GM12878 (cell line): ENCODE measurements around the gene ATP5PD. TPM values are rescaled to one million over a fixed set of nuclear protein-coding genes. Genes with fewer than 3 reads are reported as not detected.

Experiments
- ATF2 ChIP-seq: IDR thresholded peaks from 2 replicates; pipeline ENCODE4 v1.6.1; 2012; ENCODE audit warnings: low read length, inconsistent platforms
- CEBPZ ChIP-seq: fragments of 150-350 bp; IDR thresholded peaks from 2 replicates; pipeline ENCODE4 v1.6.1; 2016; ENCODE audit warnings: low read depth, low read length
- CREB1 ChIP-seq: IDR thresholded peaks from 2 replicates; pipeline ENCODE4 v1.6.1; 2012; ENCODE audit warnings: low read depth, mild to moderate bottlenecking, inconsistent platforms
- ESRRA ChIP-seq: IDR thresholded peaks from 2 replicates; pipeline ENCODE4 v1.6.1; 2012; ENCODE audit warnings: mild to moderate bottlenecking, low read length, improper control_type of control experiment
- EZH2 ChIP-seq: IDR thresholded peaks from 2 replicates; pipeline ENCODE4 v1.6.1; 2012; ENCODE audit warnings: low read depth, mild to moderate bottlenecking, control low read depth, inconsistent platforms, low read length, borderline replicate concordance; ENCODE audit not compliant: control insufficient read depth
- FOXK2 ChIP-seq: fragments of 450-650 bp; IDR thresholded peaks from 2 replicates; pipeline ENCODE4 v1.6.1; 2017; ENCODE audit warnings: mild to moderate bottlenecking, moderate library complexity
- IKZF2 ChIP-seq, 2 experiments: fragments of 450-650 bp; IDR thresholded peaks; 2 replicates each; pipeline ENCODE4 v1.6.1; 2017; ENCODE audit warnings: mild to moderate bottlenecking in 2 of 2, moderate library complexity in 2 of 2
- KAT2A ChIP-seq: conservative IDR thresholded peaks from 2 replicates; pipeline ENCODE4 v1.6.1; 2011; ENCODE audit warnings: low read depth, low read length; ENCODE audit not compliant: control insufficient read depth
- MEF2B ChIP-seq: fragments of 450-650 bp; IDR thresholded peaks from 2 replicates; pipeline ENCODE4 v1.6.1; 2018; ENCODE audit warnings: mild to moderate bottlenecking, moderate library complexity; ENCODE audit not compliant: partially characterized antibody, poor library complexity, severe bottlenecking
- MLLT1 ChIP-seq: fragments of 450-650 bp; IDR thresholded peaks from 2 replicates; pipeline ENCODE4 v1.6.1; 2016; ENCODE audit warnings: mild to moderate bottlenecking
- MYC ChIP-seq: IDR thresholded peaks from 2 replicates; pipeline ENCODE4 v1.6.1; 2011; ENCODE audit warnings: mild to moderate bottlenecking, low read length, moderate library complexity, inconsistent platforms; ENCODE audit not compliant: insufficient read depth, insufficient replicate concordance, insufficient read length, severe bottlenecking
- POLR2A ChIP-seq: IDR thresholded peaks from 2 replicates; pipeline ENCODE4 v1.6.1; 2011; ENCODE audit warnings: low read depth, mild to moderate bottlenecking, low read length
- RB1 ChIP-seq: fragments of 450-650 bp; formaldehyde crosslinking; IDR thresholded peaks from 2 replicates; pipeline ENCODE4 v1.6.1; 2017; ENCODE audit warnings: mild to moderate bottlenecking, borderline replicate concordance
- RUNX3 ChIP-seq: IDR thresholded peaks from 2 replicates; pipeline ENCODE4 v1.6.1; 2012; ENCODE audit warnings: low read length, inconsistent platforms
- SUPT20H ChIP-seq: IDR thresholded peaks from 2 replicates; pipeline ENCODE4 v1.6.1; 2011; ENCODE audit warnings: low read depth, mild to moderate bottlenecking, low read length, moderate library complexity, borderline replicate concordance; ENCODE audit not compliant: control insufficient read depth
- TAF1 ChIP-seq: IDR thresholded peaks from 2 replicates; pipeline ENCODE4 v1.6.1; 2011; ENCODE audit warnings: mild to moderate bottlenecking, low read depth, low read length, borderline replicate concordance
- USF2 ChIP-seq: IDR thresholded peaks from 2 replicates; pipeline ENCODE4 v1.6.1; 2011; ENCODE audit warnings: low read depth, low read length, improper control_type of control experiment, borderline replicate concordance
- polyA plus RNA-seq, 11 experiments: library from polyadenylated mRNA; depleted of rRNA in 4 of 11; unstranded in 6 of 11; stranded (reverse) in 5 of 11; fragments of >200 nt; fragmentation: Nextera tagmentation in 4 of 11; fragmentation: Illumina TruSeq in 1 of 11; extraction: Ambion mirVana in 4 of 11; extraction: Trizol in 1 of 11; gene quantifications; 1 replicate in 1 of 11; 2 replicates in 10 of 11; pipeline versions ENCODE4 v1.2.1 to v1.2.3, GENCODE V29; 2011 to 2016; ENCODE audit warnings: inconsistent platforms in 2 of 11, missing spikeins in 2 of 11, low read depth in 1 of 11
- total RNA-seq, 4 experiments: library from RNA; depleted of rRNA in 3 of 4; stranded (reverse); fragments of >200 nt in 3 of 4; fragmentation: Illumina TruSeq in 1 of 4; extraction: Trizol in 1 of 4; gene quantifications; 2 replicates each; pipeline versions ENCODE4 v1.2.1 to v1.2.3, GENCODE V29; 2013 to 2021

Gene ATP5PD
- total and polyA plus RNA-seq, 10 of the 15 experiments (the other 5 are each of a cell fraction or from before 2014, with no cell fraction given): 172 to 772 (median 321) TPM

GRCh38 chr17:75087558-75088453, 41.0 kb upstream of the ATP5PD start, which contains the start of gene SLC16A5 (continued):
- TF ChIP-seq CEBPZ (no peak), EZH2 (no peak), RB1 (no peak), USF2 (no peak), MEF2B (no peak), FOXK2 (no peak), TAF1 (no peak), SUPT20H (no peak), MYC (no peak), KAT2A (no peak), RUNX3 (no peak; the same call in 1 of the 2 replicates), ATF2 (no peak), CREB1 (no peak), MLLT1 (no peak), POLR2A (peak; percentile 71; the same call in 1 of the 2 replicates), IKZF2 (IDR thresholded peaks at IDR 0.05) (peak; percentile 36 to 37; a peak in 2 of 4 replicates), ESRRA (no peak)
